NCI-H748 treated with DMSO at 0.1 percent for 48 hours (cell line): ENCODE measurements around the gene HM13.
"Not testable (repeated sequence)": the region's sequence is repeated elsewhere in the genome, so short reads cannot be mapped to it uniquely, and the experiment has no call there.

Experiments used
- DNase-seq: peaks from one replicate; lab custom pipeline; 2025; lab: John Stamatoyannopoulos, UW

Gene HM13

GRCh38 chr20:31612271-31612640, 98.0 kb downstream of the HM13 start:
- DNase-seq = not testable (repeated sequence)

- no peak for DNase-seq
Observed at GRCh38 chr20:31615416-31615815, 101.2 kb downstream of the HM13 start.

GRCh38 chr20:31617432-31618104, 103.3 kb downstream of the HM13 start:
- DNase-seq = no peak
